UCSD-AML1 (cell line): ENCODE data around the gene ARFGEF2.
"Not testable (repeated sequence)": the region's sequence is repeated elsewhere in the genome, so short reads cannot be mapped to it uniquely, and the experiment has no call there.

Experiments
- DNase-seq: peaks from one replicate; lab custom pipeline; 2025; ENCODE audit not compliant: unreplicated experiment; lab: John Stamatoyannopoulos, UW

ARFGEF2 gene

DNA sequence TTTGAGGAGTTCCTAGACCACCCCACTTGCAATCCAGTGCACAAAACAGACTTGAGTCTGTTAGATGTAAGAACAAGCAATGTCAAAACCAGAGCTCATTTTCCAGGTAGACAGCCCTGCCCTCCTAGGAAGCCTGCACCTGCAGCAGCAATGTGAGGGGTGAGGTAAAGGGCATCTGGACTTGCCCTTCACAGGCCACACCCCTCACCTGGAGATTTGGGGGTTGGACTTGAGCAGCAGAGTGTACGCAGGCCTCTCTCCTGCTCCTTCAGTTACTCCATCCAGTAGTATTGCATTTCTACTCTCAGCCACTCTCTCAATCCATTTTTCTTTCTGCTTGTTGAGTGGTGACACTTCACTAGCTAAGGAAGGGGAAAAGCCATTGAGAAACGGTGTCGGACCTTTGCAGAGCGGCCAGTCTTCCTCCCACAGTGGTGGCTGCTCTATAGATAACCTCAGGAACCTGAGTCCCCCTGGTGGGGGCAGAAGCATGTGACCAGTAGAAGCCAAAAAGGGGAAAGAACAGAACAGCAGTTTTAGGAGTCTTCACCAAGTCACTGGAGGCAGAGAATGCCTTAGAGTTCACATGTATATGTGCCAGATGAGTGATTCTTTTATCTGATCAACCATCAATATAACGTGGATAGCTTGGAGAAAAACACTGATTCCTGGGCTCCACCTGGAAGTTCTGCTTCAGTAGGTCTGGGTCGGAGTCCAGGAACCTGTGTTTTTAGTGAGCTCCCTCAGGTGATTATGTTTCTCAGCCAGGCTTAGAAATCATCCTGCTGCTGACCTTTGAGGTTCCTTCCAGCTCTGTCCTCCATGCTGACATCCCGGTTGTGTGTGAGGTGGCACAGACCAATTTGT is 28.0 kb downstream of the ARFGEF2 start:
- DNase-seq, result no peak

DNA sequence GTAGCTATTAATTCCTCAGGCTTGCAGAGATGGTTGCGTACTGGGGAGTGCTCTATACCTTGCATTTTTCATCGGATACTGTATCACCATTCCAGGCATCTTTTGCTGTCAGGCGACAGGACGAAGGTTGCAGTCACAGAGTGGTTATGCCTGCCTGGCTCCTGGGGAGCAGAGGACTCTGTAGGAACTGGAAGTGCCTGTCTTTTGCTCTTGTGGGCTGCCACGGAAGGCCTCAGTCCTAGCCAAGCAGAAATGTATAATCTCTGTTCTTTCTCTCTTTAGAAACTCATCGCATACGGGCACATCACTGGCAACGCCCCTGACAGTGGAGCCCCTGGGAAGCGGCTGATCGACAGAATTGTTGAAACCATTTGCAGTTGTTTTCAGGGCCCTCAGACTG is 29.5 kb downstream of the ARFGEF2 start:
- DNase-seq, result no peak

- no peak for DNase-seq
These were observed 30.1 kb downstream of the ARFGEF2 start for GRCh38 chr20:48951646-48952045.

DNA sequence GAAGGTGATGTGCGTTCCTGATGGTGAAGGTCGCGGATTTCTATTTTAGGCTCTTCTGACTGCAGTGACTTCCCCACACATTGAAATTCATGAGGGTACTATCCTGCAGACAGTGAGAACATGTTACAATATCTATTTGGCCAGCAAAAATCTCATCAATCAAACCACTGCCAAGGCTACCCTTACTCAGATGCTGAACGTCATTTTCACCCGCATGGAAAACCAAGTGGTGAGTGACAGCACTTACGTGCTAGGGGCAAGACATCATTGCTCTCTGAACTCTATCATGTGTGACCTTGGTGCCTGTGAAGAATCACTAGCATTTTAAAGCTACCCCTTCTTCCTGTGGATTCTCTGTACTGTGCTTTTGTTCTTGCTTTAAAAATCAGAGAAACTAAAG is 31.1 kb downstream of the ARFGEF2 start:
- DNase-seq, result no peak

- DNase-seq, result no peak
These were observed 32.1 kb downstream of the ARFGEF2 start for GRCh38 chr20:48953653-48954052.

- DNase-seq, result no peak
These were observed 34.5 kb downstream of the ARFGEF2 start for GRCh38 chr20:48956052-48956451.

DNA sequence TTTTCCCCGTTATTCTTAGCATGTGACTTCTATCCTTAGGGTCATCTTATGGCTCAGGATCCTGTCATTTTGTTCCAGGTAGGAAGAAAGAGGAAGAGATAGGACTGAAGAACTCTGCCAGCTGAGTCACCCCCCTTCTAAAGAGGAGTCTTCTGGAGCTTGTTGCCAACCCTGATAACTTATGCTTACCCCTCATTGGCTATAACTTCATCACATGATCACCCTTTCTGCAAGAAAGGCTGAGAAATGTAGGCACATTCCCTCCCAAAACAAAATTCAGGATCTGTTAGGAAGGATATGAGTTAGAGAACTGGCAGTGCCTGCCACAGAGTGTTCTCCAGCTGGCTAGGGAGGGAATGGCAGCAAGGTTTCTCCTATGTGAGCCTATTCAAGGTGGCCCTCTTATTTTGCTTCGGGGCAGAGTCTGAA is 35.6 kb downstream of the ARFGEF2 start:
- DNase-seq, result no peak

- DNase-seq, result no peak
These were observed 36.0 kb downstream of the ARFGEF2 start for GRCh38 chr20:48957533-48957932.

- DNase-seq, result no peak
These were observed 37.2 kb downstream of the ARFGEF2 start for GRCh38 chr20:48958743-48959142.

DNA sequence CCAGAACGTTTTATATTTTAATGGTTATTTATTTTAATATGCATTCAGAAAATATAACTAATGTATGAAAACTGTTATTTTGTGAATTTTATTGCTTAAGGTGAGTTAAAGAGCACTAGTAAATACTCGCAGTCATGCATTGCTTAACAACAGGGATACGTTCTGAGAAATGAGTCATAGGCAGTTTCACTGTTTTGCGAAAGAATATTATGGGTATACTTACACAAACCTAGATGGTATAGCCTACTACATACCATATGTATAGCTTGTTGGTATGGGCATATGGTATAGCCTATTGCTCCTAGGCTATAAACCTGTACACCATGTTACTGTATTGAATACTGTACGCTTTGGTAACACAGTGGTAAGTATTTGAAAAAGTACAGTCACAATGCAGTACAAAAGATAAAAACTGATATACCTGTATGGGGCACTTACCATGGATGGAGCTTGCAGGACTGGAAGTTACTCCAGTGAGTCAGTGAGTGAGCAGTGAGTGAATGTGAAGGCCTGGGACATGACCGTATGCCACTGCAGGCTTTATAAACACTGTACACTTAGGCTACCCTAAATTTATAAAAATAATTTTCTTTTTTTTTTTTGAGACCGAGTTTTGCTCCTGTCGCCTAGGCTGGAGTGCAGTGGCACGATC is 38.5 kb downstream of the ARFGEF2 start:
- no peak for DNase-seq

DNA sequence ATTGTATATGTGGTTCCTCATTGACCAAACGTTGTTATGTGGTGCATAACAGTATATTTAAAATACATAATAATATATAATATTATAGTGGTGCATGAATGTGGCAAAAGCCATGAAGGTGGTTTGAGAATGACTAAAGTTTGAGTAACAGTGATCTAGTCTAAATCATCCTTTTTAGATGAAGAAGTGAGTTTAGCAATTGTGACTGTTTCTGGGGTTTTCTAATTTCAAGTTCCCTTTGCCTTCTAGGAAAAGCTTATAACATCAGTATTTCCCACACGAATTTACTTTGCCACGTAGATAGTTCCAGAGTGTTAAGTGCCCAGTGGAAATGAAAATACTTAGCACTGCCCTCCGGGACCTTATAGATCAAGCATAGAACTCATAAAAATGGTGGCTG is 40.9 kb downstream of the ARFGEF2 start:
- no peak for DNase-seq

- no peak for DNase-seq
These were observed 41.7 kb downstream of the ARFGEF2 start for GRCh38 chr20:48962976-48963771.

GRCh38 chr20:48965189-48965910 is 43.8 kb downstream of the ARFGEF2 start:
- DNase-seq, result no peak

DNA sequence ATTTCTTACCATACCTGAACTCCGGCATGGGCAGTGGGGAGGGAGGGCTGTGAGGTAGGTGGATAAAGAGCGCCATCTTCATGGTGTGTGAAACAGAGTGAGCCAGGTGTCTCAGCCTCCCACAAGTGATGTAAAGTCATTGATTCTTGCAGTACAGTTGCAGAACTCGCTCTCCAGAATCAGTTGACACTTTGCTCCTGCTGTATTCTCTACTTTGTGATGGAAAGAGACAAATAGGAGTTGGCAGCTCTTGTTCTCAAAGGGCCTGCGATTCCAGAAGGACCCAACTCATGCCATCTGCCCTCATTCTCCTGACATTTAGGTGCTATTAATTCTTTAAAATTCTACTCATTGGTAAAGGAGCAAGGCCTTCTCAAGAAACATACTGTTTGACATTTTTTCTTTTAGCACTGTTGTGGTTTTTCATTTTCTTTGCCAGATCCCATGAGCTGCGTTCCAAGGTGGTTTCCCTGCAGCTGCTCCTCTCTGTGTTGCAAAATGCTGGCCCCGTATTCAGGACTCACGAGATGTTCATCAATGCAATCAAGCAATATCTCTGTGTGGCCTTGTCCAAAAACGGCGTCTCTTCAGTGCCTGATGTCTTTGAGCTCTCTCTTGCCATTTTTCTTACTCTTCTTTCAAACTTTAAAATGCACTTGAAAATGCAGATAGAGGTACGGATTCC is 49.3 kb downstream of the ARFGEF2 start:
- no peak for DNase-seq

- DNase-seq, result no peak
These were observed 50.4 kb downstream of the ARFGEF2 start for GRCh38 chr20:48971956-48972355.

DNA sequence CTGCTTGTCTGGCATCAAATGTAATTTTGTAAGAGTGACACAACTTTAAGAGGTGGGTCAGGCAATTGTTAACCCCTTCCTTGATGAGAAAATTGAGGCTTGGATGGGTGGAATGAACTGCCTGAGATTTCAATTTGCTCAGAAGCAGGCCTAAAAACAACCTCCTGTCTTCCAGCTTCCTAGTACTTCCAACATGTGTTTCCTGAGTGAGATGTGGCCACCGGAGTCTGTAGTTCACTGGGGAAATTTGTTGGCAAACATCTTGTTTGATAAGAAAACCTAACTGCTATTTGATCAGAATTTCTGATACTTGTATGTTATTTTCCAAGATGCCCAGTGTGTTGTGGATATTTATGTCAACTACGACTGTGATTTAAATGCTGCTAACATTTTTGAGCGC is 51.3 kb downstream of the ARFGEF2 start:
- no peak for DNase-seq

DNA sequence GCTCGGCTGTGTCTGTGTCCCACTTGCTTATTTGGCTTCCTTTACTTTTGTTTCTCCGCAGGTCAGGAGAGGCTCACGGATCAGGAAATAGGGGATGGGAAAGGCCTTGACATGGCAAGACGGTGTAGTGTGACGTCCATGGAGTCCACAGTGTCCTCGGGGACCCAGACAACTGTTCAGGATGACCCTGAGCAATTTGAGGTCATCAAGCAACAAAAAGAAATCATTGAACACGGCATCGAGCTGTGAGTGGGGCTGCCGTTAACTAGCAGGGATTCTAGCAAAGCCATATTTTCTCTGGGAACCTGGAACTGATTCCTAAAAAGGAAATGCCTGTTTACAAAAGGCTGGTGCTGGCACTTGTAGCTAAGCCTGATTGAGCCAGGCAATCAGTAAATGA is 54.4 kb downstream of the ARFGEF2 start:
- no peak for DNase-seq

DNA sequence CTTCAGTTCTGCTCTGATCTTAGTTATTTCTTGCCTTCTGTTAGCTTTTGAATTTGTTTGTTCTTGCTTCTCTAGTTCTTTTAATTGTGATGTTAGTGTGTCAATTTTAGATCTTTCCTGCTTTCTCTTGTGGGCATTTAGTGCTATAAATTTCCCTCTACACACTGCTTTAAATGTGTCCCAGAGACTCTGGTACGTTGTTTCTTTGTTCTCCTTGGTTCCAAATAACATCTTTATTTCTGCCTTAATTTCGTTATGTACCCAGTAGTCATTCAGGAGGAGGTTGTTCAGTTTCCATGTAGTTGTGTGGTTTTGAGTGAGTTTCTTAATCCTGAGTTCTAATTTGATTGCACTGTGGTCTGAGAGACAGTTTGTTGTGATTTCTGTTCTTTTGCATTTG is 58.5 kb downstream of the ARFGEF2 start:
- not testable (repeated sequence) for DNase-seq

- DNase-seq, result no peak
These were observed 62.2 kb downstream of the ARFGEF2 start for GRCh38 chr20:48983423-48984400.
